HL-60 (cell line): ENCODE data around the gene MAGEA12.

Experiments used
- CTCF ChIP-seq: IDR thresholded peaks from one replicate; pipeline ENCODE4 v1.5.1; 2011; ENCODE audit warnings: low read length, control low read depth, inconsistent platforms; ENCODE audit not compliant: insufficient read depth
- REST ChIP-seq: IDR thresholded peaks from 2 replicates; pipeline ENCODE4 v1.6.1; 2012; ENCODE audit warnings: low read depth; ENCODE audit not compliant: insufficient replicate concordance

DNA sequence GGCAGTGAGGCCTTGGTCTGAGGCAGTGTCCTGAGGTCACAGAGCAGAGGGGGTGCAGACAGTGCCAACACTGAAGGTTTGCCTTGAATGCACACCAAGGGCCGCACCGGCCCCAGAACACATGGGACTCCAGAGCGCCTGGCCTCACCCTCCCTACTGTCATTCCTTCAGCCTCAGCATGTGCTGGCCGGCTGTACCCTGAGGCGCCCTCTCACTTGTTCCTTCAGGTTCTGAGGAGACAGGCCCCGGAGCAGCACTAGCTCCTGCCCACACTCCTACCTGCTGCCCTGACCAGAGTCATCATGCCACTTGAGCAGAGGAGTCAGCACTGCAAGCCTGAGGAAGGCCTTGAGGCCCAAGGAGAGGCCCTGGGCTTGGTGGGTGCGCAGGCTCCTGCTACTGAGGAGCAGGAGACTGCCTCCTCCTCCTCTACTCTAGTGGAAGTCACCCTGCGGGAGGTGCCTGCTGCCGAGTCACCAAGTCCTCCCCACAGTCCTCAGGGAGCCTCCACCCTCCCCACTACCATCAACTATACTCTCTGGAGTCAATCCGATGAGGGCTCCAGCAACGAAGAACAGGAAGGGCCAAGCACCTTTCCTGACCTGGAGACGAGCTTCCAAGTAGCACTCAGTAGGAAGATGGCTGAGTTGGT is 2.4 kb downstream of the MAGEA12 start:
- TF ChIP-seq CTCF (no peak), REST (no peak)
